ENCODE measurements around the gene CTBP2.

The CTBP2 gene

GRCh38 chr10:125079091-125079600, 81.2 kb downstream of the CTBP2 start:
- no peak overlapping the region for H3K4me3 ChIP-seq (replicated peaks; ENCODE audit: low read depth, low read length)
- no peaks in the 10 kb centered on the region; the same call in 1 of the 2 replicates for H3K27me3 ChIP-seq (replicated peaks; ENCODE audit: control insufficient read depth, insufficient read depth, low read length)
- no peak for TF ChIP-seq CTCF (IDR thresholded peaks at IDR 0.05; ENCODE audit: insufficient read depth, low read length, poor library complexity, severe bottlenecking)
- DNase-seq (ENCODE audit: extremely low read depth, insufficient read length) = no peak
- H3K36me3 ChIP-seq (ENCODE audit: control insufficient read depth, insufficient read depth, low read length) = no peaks in the 10 kb centered on the region

GRCh38 chr10:125076891-125077541, 83.3 kb downstream of the CTBP2 start:
- DNase-seq (ENCODE audit: extremely low read depth, insufficient read length) = no peak
- no peak for TF ChIP-seq CTCF (IDR thresholded peaks at IDR 0.05; ENCODE audit: insufficient read depth, low read length, poor library complexity, severe bottlenecking)
- H3K27me3 ChIP-seq (replicated peaks; ENCODE audit: control insufficient read depth, insufficient read depth, low read length) = no peaks in the 10 kb centered on the region; the same call in 1 of the 2 replicates

GRCh38 chr10:125076121-125076825, 84.1 kb downstream of the CTBP2 start:
- Histone ChIP-seq H3K27me3 (replicated peaks; ENCODE audit: control insufficient read depth, insufficient read depth, low read length) (no peaks in the 10 kb centered on the region; the same call in 1 of the 2 replicates), H3K36me3 (ENCODE audit: control insufficient read depth, insufficient read depth, low read length) (no peaks in the 10 kb centered on the region), H3K4me3 (replicated peaks; ENCODE audit: low read depth, low read length) (no peak overlapping the region)
- no peak for DNase-seq (ENCODE audit: extremely low read depth, insufficient read length)
- TF ChIP-seq CTCF (IDR thresholded peaks at IDR 0.05; ENCODE audit: insufficient read depth, low read length, poor library complexity, severe bottlenecking) = no peak

More at GRCh38 chr10:125076891-125077541, 83.3 kb downstream of the CTBP2 start:
- Histone ChIP-seq H3K4me3 (replicated peaks; ENCODE audit: low read depth, low read length) (no peak overlapping the region), H3K36me3 (ENCODE audit: control insufficient read depth, insufficient read depth, low read length) (no peaks in the 10 kb centered on the region)

- no peak overlapping the region for H3K4me3 ChIP-seq (replicated peaks; ENCODE audit: low read depth, low read length)
- H3K27me3 ChIP-seq (replicated peaks; ENCODE audit: control insufficient read depth, insufficient read depth, low read length) = no peaks in the 10 kb centered on the region; the same call in 1 of the 2 replicates
- no peaks in the 10 kb centered on the region for H3K36me3 ChIP-seq (ENCODE audit: control insufficient read depth, insufficient read depth, low read length)
- DNase-seq (ENCODE audit: extremely low read depth, insufficient read length) = no peak
- no peak for TF ChIP-seq CTCF (IDR thresholded peaks at IDR 0.05; ENCODE audit: insufficient read depth, low read length, poor library complexity, severe bottlenecking)
Observed at GRCh38 chr10:125073996-125074395, 86.4 kb downstream of the CTBP2 start.

GRCh38 chr10:125072794-125073193, 87.6 kb downstream of the CTBP2 start:
- no peak for TF ChIP-seq CTCF (IDR thresholded peaks at IDR 0.05; ENCODE audit: insufficient read depth, low read length, poor library complexity, severe bottlenecking)

More at GRCh38 chr10:125072794-125073193, 87.6 kb downstream of the CTBP2 start:
- Histone ChIP-seq H3K27me3 (replicated peaks; ENCODE audit: control insufficient read depth, insufficient read depth, low read length) (peaks cover 1% of the 10 kb centered on the region; the same call in 1 of the 2 replicates), H3K36me3 (ENCODE audit: control insufficient read depth, insufficient read depth, low read length) (no peaks in the 10 kb centered on the region), H3K4me3 (replicated peaks; ENCODE audit: low read depth, low read length) (no peak overlapping the region)
- no peak for DNase-seq (ENCODE audit: extremely low read depth, insufficient read length)

Data from GM06990 (cell line).